IMR-90 (cell line): ENCODE data around the gene PPFIA1. TPM values are rescaled to one million over a fixed set of nuclear protein-coding genes. Genes with fewer than 3 reads are reported as not detected.

ENCODE experiments used
- ATAC-seq: fragments of 200-7000 bp; cut with Tn5 transposase; 2 replicates; pipeline ENCODE4 v1.9.1; 2020; ENCODE audit warnings: low read depth, mild to moderate bottlenecking, moderate library complexity
- BruUV-seq: library from RNA; stranded (reverse); fragments of 400-500 nt; replicated peaks from 2 replicates; lab custom pipeline; 2021; lab: Mats Ljungman, UMichigan
- CTCF ChIA-PET: fragments of 300-600 bp; formaldehyde crosslinking; extraction: SDS; loops from one replicate; lab custom pipeline; 2021; ENCODE audit warnings: antibody characterized with exemption; lab: Yijun Ruan, JAX
- POLR2A ChIA-PET: fragments of 300-600 bp; sonication (Branson Sonifier 250); formaldehyde crosslinking; loops from one replicate; lab custom pipeline; 2022; ENCODE audit warnings: antibody characterized with exemption; ENCODE audit not compliant: unreplicated experiment; lab: Charles Lee
- DNase-seq: peaks from one replicate; pipeline ENCODE4 v3.0.0; 2013
- H2AFZ ChIP-seq: replicated peaks from 2 replicates; pipeline ENCODE3; 2013; ENCODE audit warnings: low read length, mild to moderate bottlenecking; ENCODE audit not compliant: poor library complexity
- H2AK5ac ChIP-seq: 2 replicates; pipeline ENCODE4 v1.6.1; 2013; ENCODE audit warnings: low read depth, low read length, inconsistent platforms
- H2AK9ac ChIP-seq: replicated peaks from 2 replicates; pipeline ENCODE3; 2013; ENCODE audit warnings: mild to moderate bottlenecking, low read depth, low read length, moderate library complexity; ENCODE audit not compliant: poor library complexity
- H2BK120ac ChIP-seq: 2 replicates; pipeline ENCODE4 v1.6.1; 2013; ENCODE audit warnings: low read depth, low read length, inconsistent platforms
- H2BK15ac ChIP-seq: 3 replicates; pipeline ENCODE4 v1.6.1; 2013; ENCODE audit warnings: low read depth, low read length, inconsistent platforms
- H2BK20ac ChIP-seq: 2 replicates; pipeline ENCODE4 v1.6.1; 2013; ENCODE audit warnings: low read depth, mild to moderate bottlenecking, inconsistent platforms, low read length, moderate library complexity
- H2BK5ac ChIP-seq: 2 replicates; pipeline ENCODE4 v1.6.1; 2013; ENCODE audit warnings: mild to moderate bottlenecking, low read depth, low read length, inconsistent platforms; ENCODE audit not compliant: poor library complexity, severe bottlenecking
- H3K14ac ChIP-seq: replicated peaks from 2 replicates; pipeline ENCODE4 v1.6.1; 2013; ENCODE audit warnings: low read depth, low read length, inconsistent platforms
- H3K18ac ChIP-seq: 2 replicates; pipeline ENCODE4 v1.6.1; 2013; ENCODE audit warnings: low read depth, low read length, control low read depth
- H3K23ac ChIP-seq: 2 replicates; pipeline ENCODE4 v1.6.1; 2013; ENCODE audit warnings: low read depth, low read length, inconsistent platforms
- H3K27ac ChIP-seq: 2 replicates; pipeline ENCODE4 v1.5.1; 2013; ENCODE audit warnings: mild to moderate bottlenecking, control low read depth, low read length; ENCODE audit not compliant: insufficient read depth
- H3K27me3 ChIP-seq: 2 replicates; pipeline ENCODE4 v1.6.1; 2013; ENCODE audit warnings: low read length; ENCODE audit not compliant: control insufficient read depth, insufficient read depth
- H3K36me3 ChIP-seq: 2 replicates; pipeline ENCODE4 v1.6.1; 2013; ENCODE audit warnings: low read length, mixed read lengths; ENCODE audit not compliant: control insufficient read depth, insufficient read depth
- H3K4ac ChIP-seq: 2 replicates; pipeline ENCODE4 v1.6.1; 2013; ENCODE audit warnings: low read depth, low read length, inconsistent platforms
- H3K4me1 ChIP-seq: 2 replicates; pipeline ENCODE4 v1.6.1; 2013; ENCODE audit warnings: low read length, mixed read lengths; ENCODE audit not compliant: control insufficient read depth, insufficient read depth
- H3K4me2 ChIP-seq: 2 replicates; pipeline ENCODE4 v1.6.1; 2013; ENCODE audit warnings: low read depth, mild to moderate bottlenecking, control low read depth, low read length, moderate library complexity
- H3K4me3 ChIP-seq: 2 replicates; pipeline ENCODE4 v1.5.1; 2013; ENCODE audit warnings: low read depth, mild to moderate bottlenecking, control low read depth, low read length, moderate library complexity; ENCODE audit not compliant: insufficient read depth
- H3K56ac ChIP-seq: 2 replicates; pipeline ENCODE4 v1.6.1; 2013; ENCODE audit warnings: low read length, inconsistent platforms; ENCODE audit not compliant: insufficient read depth; ENCODE audit errors: extremely low read depth
- H3K79me1 ChIP-seq, 2 experiments: 2 replicates each; pipeline ENCODE4 v1.6.1; 2013; ENCODE audit warnings: low read length in 2 of 2, inconsistent platforms in 1 of 2, low read depth in 1 of 2
- H3K9ac ChIP-seq: 2 replicates; pipeline ENCODE4 v1.6.1; 2013; ENCODE audit warnings: low read depth, low read length, control low read depth
- H3K9me1 ChIP-seq: 2 replicates; pipeline ENCODE4 v1.6.1; 2013; ENCODE audit warnings: low read length, inconsistent platforms; ENCODE audit not compliant: insufficient read depth
- H3K9me3 ChIP-seq: 2 replicates; pipeline ENCODE4 v1.6.1; 2013; ENCODE audit warnings: low read length; ENCODE audit not compliant: control insufficient read depth, insufficient read depth
- H4K20me1 ChIP-seq: 2 replicates; pipeline ENCODE4 v1.6.1; 2013; ENCODE audit warnings: low read length, inconsistent platforms; ENCODE audit not compliant: insufficient read depth
- H4K5ac ChIP-seq: 2 replicates; pipeline ENCODE4 v1.6.1; 2013; ENCODE audit warnings: mild to moderate bottlenecking, low read depth, low read length, control low read depth
- H4K8ac ChIP-seq, 2 experiments: 2 replicates each; pipeline ENCODE4 v1.6.1; 2013; ENCODE audit warnings: low read depth in 2 of 2, low read length in 2 of 2, control low read depth in 1 of 2, inconsistent platforms in 1 of 2
- H4K91ac ChIP-seq: 2 replicates; pipeline ENCODE4 v1.6.1; 2013; ENCODE audit warnings: low read depth, low read length, inconsistent platforms; ENCODE audit not compliant: insufficient read depth
- BHLHE40 ChIP-seq: fragments of 150-350 bp; IDR thresholded peaks from 2 replicates; pipeline ENCODE4 v1.6.1; 2016; ENCODE audit warnings: mild to moderate bottlenecking, low read depth, low read length
- CHD1 ChIP-seq: IDR thresholded peaks from 2 replicates; pipeline ENCODE4 v1.6.1; 2012; ENCODE audit warnings: low read depth, low read length, improper control_type of control experiment
- CTCF ChIP-seq: conservative IDR thresholded peaks from 2 replicates; pipeline ENCODE4 v1.5.1; 2012; ENCODE audit warnings: mild to moderate bottlenecking, low read depth, low read length, improper control_type of control experiment
- ELK1 ChIP-seq: fragments of 150-350 bp; IDR thresholded peaks from 2 replicates; pipeline ENCODE4 v1.6.1; 2016; ENCODE audit warnings: low read depth, mild to moderate bottlenecking, low read length, moderate library complexity, borderline replicate concordance
- FOS ChIP-seq: fragments of 150-350 bp; IDR thresholded peaks from 2 replicates; pipeline ENCODE4 v1.6.1; 2016; ENCODE audit warnings: low read depth, low read length
- MAFK ChIP-seq: IDR thresholded peaks from 2 replicates; pipeline ENCODE4 v1.6.1; 2012; ENCODE audit warnings: low read depth, low read length, improper control_type of control experiment
- MXI1 ChIP-seq: IDR thresholded peaks from 2 replicates; pipeline ENCODE4 v1.6.1; 2012; ENCODE audit warnings: low read depth, mild to moderate bottlenecking, low read length, moderate library complexity, borderline replicate concordance
- NFE2L2 ChIP-seq: fragments of 150-350 bp; IDR thresholded peaks from 2 replicates; pipeline ENCODE4 v1.6.1; 2016; ENCODE audit warnings: low read depth, mild to moderate bottlenecking, low read length
- POLR2A ChIP-seq: IDR thresholded peaks from 2 replicates; pipeline ENCODE4 v1.6.1; 2012; ENCODE audit warnings: mild to moderate bottlenecking, low read depth, low read length
- RAD21 ChIP-seq: IDR thresholded peaks from 2 replicates; pipeline ENCODE4 v1.6.1; 2012; ENCODE audit warnings: low read length, improper control_type of control experiment
- RFX5 ChIP-seq: IDR thresholded peaks from 2 replicates; pipeline ENCODE4 v1.8.0; 2012; ENCODE audit warnings: low read depth, mild to moderate bottlenecking, low read length, moderate library complexity
- SMC3 ChIP-seq: fragments of 150-350 bp; IDR thresholded peaks from 2 replicates; pipeline ENCODE4 v1.6.1; 2016; ENCODE audit warnings: low read depth, mild to moderate bottlenecking, antibody characterized with exemption, low read length, moderate library complexity
- USF2 ChIP-seq: fragments of 150-350 bp; IDR thresholded peaks from 2 replicates; pipeline ENCODE4 v1.6.1; 2017; ENCODE audit warnings: mild to moderate bottlenecking, antibody characterized with exemption, low read length, low read depth
- whole genome bisulfite sequencing, 2 experiments: methylation state at CpG; one replicate each; pipeline versions ENCODE4 v1.1.5 to v1.1.7; 2013; ENCODE audit warnings: missing lambda C conversion rate in 2 of 2; ENCODE audit not compliant: insufficient read length in 1 of 2; ENCODE audit errors: extremely low coverage in 2 of 2; 5-methylcytosine and 5-hydroxymethylcytosine counted together
- dilution Hi-C: fragments of 300-500 bp; cut with HindIII; formaldehyde crosslinking; loops from one replicate; pipeline ENCODE4 v1.14.3; 2018; ENCODE audit warnings: low sequenced_read_pairs; ENCODE audit not compliant: unreplicated experiment
- in situ Hi-C: fragments of 300-500 bp; cut with MboI; formaldehyde crosslinking; loops from 3 replicates; pipeline ENCODE4 v1.14.3; 2019; ENCODE audit warnings: low sequenced_read_pairs, inconsistent platforms, mixed read lengths
- intact Hi-C: fragments of 100-400 bp; cut with micrococcal nuclease; formaldehyde crosslinking; loops from 2 replicates; pipeline ENCODE4 v1.10.0; 2022
- polyA plus RNA-seq, 3 experiments: library from polyadenylated mRNA; depleted of rRNA; stranded (reverse); fragments of >200 nt; gene quantifications; 2 replicates each; pipeline ENCODE4 v1.2.3, GENCODE V29; 2012; ENCODE audit warnings: low replicate concordance in 1 of 3
- total RNA-seq: library from RNA; depleted of rRNA; stranded (reverse); fragments of >200 nt; gene quantifications from 2 replicates; pipeline ENCODE4 v1.2.3, GENCODE V29; 2012

The PPFIA1 gene
- total and polyA plus RNA-seq, 2 of the 4 experiments (the other 2 are of a cell fraction), result 25.6 to 37.2 TPM

- BruUV-seq, result no TSS peak
- H4K8ac ChIP-seq, result no peak overlapping the region
These were observed 118.7 kb downstream of the PPFIA1 start for GRCh38 chr11:70389201-70389600.

More at GRCh38 chr11:70389201-70389600, 118.7 kb downstream of the PPFIA1 start:
- H3K9me1 ChIP-seq, result peaks cover 8% of the 10 kb centered on the region
- ATAC-seq (no peak), DNase-seq (no peak)
- H3K27ac ChIP-seq, result no peak overlapping the region
- H3K4me3 ChIP-seq, result no peak overlapping the region
- H3K4ac ChIP-seq, result no peak overlapping the region
- H2BK5ac ChIP-seq, result no peak overlapping the region
- in situ Hi-C loops (no loop called here), dilution Hi-C loops (no loop called here), intact Hi-C loops (no loop called here)
- peaks cover 6% of the 10 kb centered on the region; the same call in 1 of the 2 replicates for H3K4me1 ChIP-seq
- ChIA-PET POLR2A (no interaction called here), CTCF (no interaction called here)
- H3K56ac ChIP-seq, result no peak overlapping the region
- H2BK20ac ChIP-seq, result no peak overlapping the region
- H2AFZ ChIP-seq, result no peak overlapping the region
- peaks cover 8% of the 10 kb centered on the region for H4K20me1 ChIP-seq
- peaks cover 18% of the 10 kb centered on the region for H3K36me3 ChIP-seq
- H3K9me3 ChIP-seq, result no peaks in the 10 kb centered on the region
- H3K18ac ChIP-seq, result no peak overlapping the region
- no peak overlapping the region for H2AK5ac ChIP-seq
- TF ChIP-seq SMC3, result no peak
- TF ChIP-seq MXI1, result no peak
- TF ChIP-seq FOS, result no peak
- no peak for TF ChIP-seq BHLHE40
- no peak for TF ChIP-seq CHD1
- no peak for TF ChIP-seq ELK1
- TF ChIP-seq RFX5, result no peak
- no peak for TF ChIP-seq RAD21
- no peak for TF ChIP-seq CTCF
- no peak for TF ChIP-seq USF2
- no peak for TF ChIP-seq POLR2A
- TF ChIP-seq NFE2L2, result no peak
- TF ChIP-seq MAFK, result no peak
- no peak overlapping the region for H2AK9ac ChIP-seq
- no peak overlapping the region for H3K14ac ChIP-seq
- no peaks in the 10 kb centered on the region for H3K27me3 ChIP-seq
- H4K5ac ChIP-seq, result no peak overlapping the region
- H3K4me2 ChIP-seq, result no peak overlapping the region
- 100% methylated on average over 2 of the region's 6 CpGs; no CpG with 5 or more reads in 1 of the 2 experiments for WGBS, 2 experiments
- no peak overlapping the region for H2BK120ac ChIP-seq
- H3K79me1 ChIP-seq, result peaks cover 12 to 83% of the 10 kb centered on the region in 2 experiments
- H3K9ac ChIP-seq, result no peak overlapping the region
- no peak overlapping the region for H4K91ac ChIP-seq
- no peak overlapping the region for H3K23ac ChIP-seq
- H2BK15ac ChIP-seq, result no peak overlapping the region
